Liver (tissue), 9 donors: Measurements from ENCODE around the gene ATG2B. TPM values are rescaled to one million over a fixed set of nuclear protein-coding genes. Genes with fewer than 3 reads are reported as not detected.

ENCODE experiments used
- DNase-seq: peaks from one replicate; pipeline ENCODE4 v3.0.0-alpha.2; 2017; ENCODE audit warnings: low spot score
- H3K27ac ChIP-seq, 2 donors: one replicate each; pipeline ENCODE4 v1.7.0; 2013; ENCODE audit warnings: inconsistent platforms in 2 of 2, low read length in 2 of 2, control low read depth in 1 of 2, low read depth in 1 of 2, mild to moderate bottlenecking in 1 of 2
- H3K27me3 ChIP-seq, 4 donors: one replicate each; pipeline versions ENCODE4 v1.6.1 to v1.7.0; 2013; ENCODE audit warnings: low read length in 3 of 4, inconsistent platforms in 1 of 4, mild to moderate bottlenecking in 1 of 4, moderate library complexity in 1 of 4; ENCODE audit not compliant: control insufficient read depth in 4 of 4, insufficient read depth in 4 of 4
- H3K36me3 ChIP-seq, 4 donors: one replicate each; pipeline versions ENCODE4 v1.6.1 to v1.7.0; 2013; ENCODE audit warnings: low read length in 3 of 4, mild to moderate bottlenecking in 3 of 4, low read depth in 1 of 4, moderate library complexity in 1 of 4; ENCODE audit not compliant: control insufficient read depth in 4 of 4, insufficient read depth in 3 of 4
- H3K4me1 ChIP-seq, 4 donors: one replicate each; pipeline versions ENCODE4 v1.6.1 to v1.7.0; 2013; ENCODE audit warnings: low read length in 3 of 4, mild to moderate bottlenecking in 3 of 4, moderate library complexity in 1 of 4; ENCODE audit not compliant: control insufficient read depth in 4 of 4, insufficient read depth in 4 of 4
- H3K4me3 ChIP-seq, 3 donors: one replicate each; pipeline versions ENCODE4 v1.6.1 to v1.7.0; 2013; ENCODE audit warnings: low read length in 3 of 3, control low read depth in 1 of 3, low read depth in 1 of 3, mild to moderate bottlenecking in 1 of 3
- H3K9ac ChIP-seq, 2 donors: one replicate each; pipeline ENCODE4 v1.7.0; 2013; ENCODE audit warnings: low read length in 2 of 2, mild to moderate bottlenecking in 2 of 2, moderate library complexity in 2 of 2, control low read depth in 1 of 2, low read depth in 1 of 2
- H3K9me3 ChIP-seq, 4 donors: one replicate each; pipeline versions ENCODE4 v1.6.1 to v1.7.0; 2013; ENCODE audit warnings: low read length in 3 of 4; ENCODE audit not compliant: control insufficient read depth in 4 of 4
- ATF3 ChIP-seq: IDR thresholded peaks from 2 replicates; pipeline ENCODE4 v1.6.1; 2016; ENCODE audit warnings: antibody characterized with exemption
- CTCF ChIP-seq: fragments of 150-350 bp; IDR thresholded peaks from 2 replicates; pipeline ENCODE4 v1.5.1; 2017; ENCODE audit warnings: improper control_type of control experiment, low read depth, low read length; ENCODE audit not compliant: missing input control
- EGR1 ChIP-seq, 2 donors: IDR thresholded peaks; 2 replicates each; pipeline ENCODE4 v1.6.1; 2016 to 2018; ENCODE audit warnings: antibody characterized with exemption in 2 of 2, low read depth in 2 of 2
- FOXA2 ChIP-seq: IDR thresholded peaks from 2 replicates; pipeline ENCODE4 v1.6.1; 2016; ENCODE audit warnings: antibody characterized with exemption
- GABPA ChIP-seq, 2 donors: IDR thresholded peaks in 1 of 2; conservative IDR thresholded peaks in 1 of 2; 2 replicates each; pipeline ENCODE4 v1.6.1; 2016; ENCODE audit warnings: antibody characterized with exemption in 2 of 2, mild to moderate bottlenecking in 1 of 2, moderate library complexity in 1 of 2
- HNF4A ChIP-seq, 2 donors: conservative IDR thresholded peaks; 2 replicates each; pipeline ENCODE4 v1.6.1; 2016; ENCODE audit warnings: antibody characterized with exemption in 2 of 2, mild to moderate bottlenecking in 2 of 2
- JUND ChIP-seq, 2 donors: IDR thresholded peaks; 2 replicates each; pipeline ENCODE4 v1.6.1; 2016; ENCODE audit warnings: antibody characterized with exemption in 2 of 2
- NR2F2 ChIP-seq: IDR thresholded peaks from 2 replicates; pipeline ENCODE4 v1.6.1; 2016; ENCODE audit warnings: antibody characterized with exemption
- RAD21 ChIP-seq, 2 donors: IDR thresholded peaks; 2 replicates each; pipeline ENCODE4 v1.6.1; 2016; ENCODE audit warnings: antibody characterized with exemption in 2 of 2, mild to moderate bottlenecking in 2 of 2
- RXRA ChIP-seq, 2 donors: IDR thresholded peaks; 2 replicates each; pipeline ENCODE4 v1.6.1; 2017 to 2018; ENCODE audit warnings: antibody characterized with exemption in 2 of 2, mild to moderate bottlenecking in 1 of 2
- SP1 ChIP-seq: IDR thresholded peaks from 2 replicates; pipeline ENCODE4 v1.6.1; 2018; ENCODE audit warnings: antibody characterized with exemption, mild to moderate bottlenecking
- TAF1 ChIP-seq: conservative IDR thresholded peaks from 2 replicates; pipeline ENCODE4 v1.6.1; 2016; ENCODE audit warnings: antibody characterized with exemption, mild to moderate bottlenecking
- YY1 ChIP-seq: IDR thresholded peaks from 2 replicates; pipeline ENCODE4 v1.6.1; 2016; ENCODE audit warnings: antibody characterized with exemption, mild to moderate bottlenecking
- ZBTB33 ChIP-seq: IDR thresholded peaks from 2 replicates; pipeline ENCODE4 v1.6.1; 2016; ENCODE audit warnings: antibody characterized with exemption
- WGBS: extraction: QIAGEN DNeasy Blood & Tissue Kit; methylation state at CpG from one replicate; pipeline ENCODE4 v1.1.7; 2013; 5-methylcytosine and 5-hydroxymethylcytosine counted together
- polyA plus RNA-seq, 2 donors: library from polyadenylated mRNA; stranded (reverse) in 1 of 2; unstranded in 1 of 2; fragments of 200-250 nt in 1 of 2; fragments of >200 nt in 1 of 2; fragmentation: Nextera tagmentation in 1 of 2; extraction: Ambion mirVana in 1 of 2; gene quantifications; one replicate each; pipeline versions ENCODE4 v1.2.1 to v1.2.3, GENCODE V29; 2013 to 2015
- total RNA-seq, 2 donors: library from RNA; depleted of rRNA; stranded (reverse); fragments of >200 nt; gene quantifications; one replicate each; pipeline ENCODE4 v1.2.3, GENCODE V29; 2014
- donor health status: healthy.
- donor health status: healthy.
- donor health status: healthy.
- donor health status: healthy.
- donor health status: healthy.

Gene ATG2B
- total and polyA plus RNA-seq, 4 donors = 4.7 to 36.0 (median 20.5) TPM

- Histone ChIP-seq H3K9me3 (no peaks in the 10 kb centered on the region), H3K27me3 (peaks cover 0 to 3% (median 0%) of the 10 kb centered on the region in 4 donors), H3K36me3 (no peaks in the 10 kb centered on the region), H3K4me3 (no peak overlapping the region), H3K4me1 (no peaks in the 10 kb centered on the region), H3K27ac (no peak overlapping the region), H3K9ac (no peak overlapping the region)
- no peak for DNase-seq
- 83% methylated on average over 9 of the region's 9 CpGs for WGBS
- no peak for TF ChIP-seq HNF4A (conservative IDR thresholded peaks at IDR 0.05)
- TF ChIP-seq SP1 = no peak
- TF ChIP-seq EGR1 (IDR thresholded peaks at IDR 0.05; ENCODE audit: low read depth in 2 of 2) = no peak
- no peak for TF ChIP-seq ATF3
- TF ChIP-seq RAD21 (IDR thresholded peaks at IDR 0.05) = no peak
- TF ChIP-seq FOXA2 = no peak
- no peak for TF ChIP-seq GABPA (IDR thresholded peaks at IDR 0.05 in 1 of 2, conservative IDR thresholded peaks at IDR 0.05 in 1 of 2)
- no peak for TF ChIP-seq CTCF
- no peak for TF ChIP-seq JUND (IDR thresholded peaks at IDR 0.05)
- TF ChIP-seq TAF1 = no peak
- no peak for TF ChIP-seq RXRA (IDR thresholded peaks at IDR 0.05)
Measured at GRCh38 chr14:96252999-96253539, 110.1 kb downstream of the ATG2B start.

GRCh38 chr14:96252323-96252998 is 110.7 kb downstream of the ATG2B start:
- no peaks in the 10 kb centered on the region for H3K36me3 ChIP-seq
- TF ChIP-seq ZBTB33 (no peak), NR2F2 (no peak), FOXA2 (no peak)
- H3K4me1 ChIP-seq = no peaks in the 10 kb centered on the region
- DNase-seq = no peak
- H3K27me3 ChIP-seq = peaks cover 0 to 3% (median 0%) of the 10 kb centered on the region in 4 donors
- H3K9me3 ChIP-seq = no peaks in the 10 kb centered on the region
- WGBS = 93% methylated on average over 19 of the region's 19 CpGs
- H3K27ac ChIP-seq = no peak overlapping the region
- H3K9ac ChIP-seq = no peak overlapping the region
- no peak overlapping the region for H3K4me3 ChIP-seq

- DNase-seq = no peak
- H3K36me3 ChIP-seq = no peaks in the 10 kb centered on the region
- peaks cover 0 to 3% (median 0%) of the 10 kb centered on the region in 4 donors for H3K27me3 ChIP-seq
- H3K4me3 ChIP-seq = no peak overlapping the region
- no peak overlapping the region for H3K27ac ChIP-seq
- no peaks in the 10 kb centered on the region for H3K9me3 ChIP-seq
- 81% methylated on average over 4 of the region's 4 CpGs for WGBS
- H3K9ac ChIP-seq = no peak overlapping the region
- H3K4me1 ChIP-seq = no peaks in the 10 kb centered on the region
- TF ChIP-seq CTCF (no peak), JUND (IDR thresholded peaks at IDR 0.05) (no peak), GABPA (IDR thresholded peaks at IDR 0.05 in 1 of 2, conservative IDR thresholded peaks at IDR 0.05 in 1 of 2) (no peak), ZBTB33 (no peak), YY1 (no peak), ATF3 (no peak), HNF4A (conservative IDR thresholded peaks at IDR 0.05) (no peak), SP1 (no peak), EGR1 (IDR thresholded peaks at IDR 0.05; ENCODE audit: low read depth in 2 of 2) (no peak), TAF1 (no peak), FOXA2 (no peak)
Measured at GRCh38 chr14:96251656-96252155, 111.4 kb downstream of the ATG2B start.
